GM23248 (cell line): ENCODE measurements around the gene IKZF2.

Source experiments
- EZH2 ChIP-seq: fragments of 200-600 bp; sonication (generic); IDR thresholded peaks from 2 replicates; pipeline ENCODE4 v1.6.1; 2018; ENCODE audit warnings: antibody characterized with exemption, mild to moderate bottlenecking; ENCODE audit not compliant: insufficient read depth, poor library complexity, severe bottlenecking
- EZH2phosphoT487 ChIP-seq: fragments of 200-600 bp; sonication (generic); IDR thresholded peaks from 2 replicates; pipeline ENCODE4 v1.6.1; 2018; ENCODE audit warnings: antibody characterized with exemption, moderate library complexity, mild to moderate bottlenecking, low read depth; ENCODE audit not compliant: insufficient read depth

DNA sequence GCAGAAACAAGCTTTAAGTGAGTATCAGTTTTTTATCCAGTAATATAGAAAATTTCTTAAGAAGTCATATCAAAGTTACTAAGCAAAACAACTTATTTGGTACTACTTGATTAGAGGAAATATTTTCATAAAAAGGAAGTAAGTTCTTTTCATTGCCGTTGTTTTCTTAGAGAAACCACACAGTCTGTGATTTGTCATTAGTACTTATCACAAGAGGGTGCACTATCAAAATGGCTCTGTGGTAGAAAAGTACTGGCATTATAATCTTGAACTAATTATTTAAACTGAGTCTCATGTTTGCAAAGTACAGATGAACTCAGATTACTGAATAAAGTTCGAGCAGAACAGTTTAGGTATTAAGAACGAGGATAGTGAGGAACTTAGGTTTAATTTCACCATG lies 93.4 kb downstream of the IKZF2 start:
- no peak for TF ChIP-seq EZH2phosphoT487
- no peak for TF ChIP-seq EZH2
